GM19023 (cell line): ENCODE measurements around the gene GOLGA8B.
"Not testable (repeated sequence)": the region's sequence is repeated elsewhere in the genome, so short reads cannot be mapped to it uniquely, and the experiment has no call there.

Experiments used
- ATAC-seq: cut with Tn5 transposase; IDR thresholded peaks from one replicate; pipeline ENCODE4 v1.9.1; 2021; ENCODE audit warnings: mild to moderate bottlenecking, moderate library complexity; ENCODE audit not compliant: unreplicated experiment

GOLGA8B gene

GRCh38 chr15:34567174-34567573 is 16.3 kb downstream of the GOLGA8B start:
- not testable (repeated sequence) for ATAC-seq

DNA sequence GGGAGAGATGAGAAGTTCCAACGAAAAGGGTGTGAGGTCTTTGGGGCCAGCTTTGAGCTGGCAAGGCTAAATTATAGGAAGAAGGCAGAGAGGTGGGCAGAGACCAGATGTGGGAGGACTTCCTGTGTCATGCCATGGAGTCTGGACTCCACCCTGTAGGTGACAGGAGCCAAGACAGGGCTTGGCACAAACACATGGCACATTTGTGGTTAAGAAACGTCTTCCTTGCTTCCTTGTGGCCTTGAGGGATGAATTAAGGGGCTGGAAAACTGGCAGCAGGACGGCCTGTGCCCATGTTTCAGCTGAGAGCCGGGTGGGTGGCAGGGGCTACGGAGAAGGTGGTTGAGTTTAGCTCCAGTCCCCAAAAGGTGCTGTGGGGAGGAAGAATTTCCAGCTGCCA is 18.7 kb downstream of the GOLGA8B start:
- not testable (repeated sequence) for ATAC-seq

GRCh38 chr15:34560814-34561213 is 22.6 kb downstream of the GOLGA8B start:
- ATAC-seq: not testable (repeated sequence)

- ATAC-seq: not testable (repeated sequence)
Observed at GRCh38 chr15:34559764-34560163, 23.7 kb downstream of the GOLGA8B start.

DNA sequence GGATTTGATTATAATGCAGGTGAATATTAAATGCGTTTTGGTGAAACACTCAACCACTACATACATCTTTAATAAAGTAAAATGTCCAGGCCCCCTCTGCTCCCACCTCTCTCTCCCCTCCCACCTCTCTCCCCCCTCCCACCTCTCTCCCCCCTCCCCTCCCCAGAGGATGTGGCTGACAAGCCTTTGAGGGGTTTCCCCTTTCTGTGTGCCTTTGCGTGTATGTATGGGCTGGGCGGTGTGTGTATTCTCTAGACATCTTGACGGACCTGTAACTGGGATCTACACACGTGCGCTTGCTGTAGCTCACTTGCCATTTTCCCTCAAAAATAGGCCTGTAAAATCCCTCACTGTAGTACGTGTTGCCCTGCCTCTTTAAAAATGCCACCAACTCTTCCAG is 28.3 kb downstream of the GOLGA8B start:
- ATAC-seq: not testable (repeated sequence)

DNA sequence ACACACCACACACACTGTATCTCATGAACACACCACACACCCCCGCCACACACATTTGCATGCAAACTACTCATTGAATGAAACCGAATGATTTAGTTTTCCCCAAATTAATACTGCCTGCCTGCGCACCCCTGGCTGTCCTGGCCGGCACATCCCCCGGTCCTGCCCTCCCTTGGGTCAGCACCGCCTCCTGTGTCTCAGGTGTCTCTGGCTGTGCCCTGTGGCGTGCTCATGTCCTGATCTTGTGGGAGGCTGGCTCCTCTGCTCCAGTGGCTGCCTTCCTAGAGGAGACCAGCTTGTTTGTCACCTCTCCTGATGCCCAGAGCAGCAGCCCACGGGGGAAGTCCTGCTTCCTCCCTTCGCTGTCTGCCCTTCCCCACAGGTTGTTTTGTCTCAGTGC is 28.7 kb downstream of the GOLGA8B start:
- ATAC-seq: not testable (repeated sequence)

- not testable (repeated sequence) for ATAC-seq
Observed at GRCh38 chr15:34554126-34554525, 29.3 kb downstream of the GOLGA8B start.

DNA sequence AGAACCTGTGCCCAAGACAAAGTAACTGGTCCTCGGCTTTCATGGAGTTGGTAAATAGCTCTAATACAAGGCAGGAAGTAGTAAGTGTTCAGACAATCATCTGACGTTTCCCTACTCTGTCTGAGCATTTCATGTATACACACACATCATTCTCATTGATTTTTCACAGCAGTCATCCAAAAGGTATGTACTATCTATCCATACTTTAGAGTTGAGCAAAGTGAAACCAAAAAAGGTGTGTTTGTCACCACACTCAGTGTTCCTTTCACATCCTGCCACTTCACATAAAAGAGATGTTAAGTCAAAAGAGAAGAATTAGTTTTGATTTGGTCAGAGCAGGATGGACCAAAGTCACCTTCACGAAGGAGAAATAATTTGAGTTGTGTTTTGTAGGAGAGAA is 33.3 kb downstream of the GOLGA8B start:
- not testable (repeated sequence) for ATAC-seq

DNA sequence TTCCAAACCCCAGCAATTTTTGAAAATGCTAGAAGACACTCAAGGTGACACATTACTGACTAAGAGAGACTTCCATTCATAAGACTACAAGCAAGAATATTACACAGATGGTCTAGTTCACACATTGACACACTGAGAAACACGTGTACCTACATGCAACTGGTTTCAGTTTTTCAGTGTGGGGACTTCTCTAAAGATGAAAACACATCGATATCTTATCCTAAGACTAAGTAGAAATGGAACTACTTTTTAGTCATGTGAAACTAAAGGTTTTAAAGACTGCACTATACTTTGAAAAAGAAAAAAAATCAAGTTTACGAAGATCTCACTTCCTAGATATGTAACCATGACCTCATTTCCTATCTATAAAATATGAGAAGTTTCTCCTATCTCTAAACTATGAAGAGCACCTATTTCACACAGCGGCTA is 34.1 kb downstream of the GOLGA8B start:
- ATAC-seq: not testable (repeated sequence)

- ATAC-seq: not testable (repeated sequence)
Observed at GRCh38 chr15:34543860-34544649, 39.4 kb downstream of the GOLGA8B start.

- ATAC-seq: not testable (repeated sequence)
Observed at GRCh38 chr15:34535857-34536256, 47.6 kb downstream of the GOLGA8B start.
